Neuronal stem cell (in vitro differentiated cells): Measurements from ENCODE around the gene HDAC4.
A peak's percentile ranks its signal among the peaks of the same experiment; 100 is the strongest.

Experiments
- DNase-seq: peaks from one replicate; pipeline ENCODE4 v3.0.0-alpha.2; 2013; ENCODE audit warnings: low spot score
- H2AFZ ChIP-seq: one replicate; pipeline ENCODE4 v1.6.1; 2013; ENCODE audit warnings: mild to moderate bottlenecking, low read length, inconsistent platforms
- H2AK5ac ChIP-seq: 2 replicates; pipeline ENCODE4 v1.6.1; 2013; ENCODE audit warnings: low read depth, mild to moderate bottlenecking, inconsistent platforms, low read length, moderate library complexity, mixed read lengths
- H2BK120ac ChIP-seq: 2 replicates; pipeline ENCODE4 v1.6.1; 2013; ENCODE audit warnings: low read depth, mild to moderate bottlenecking, inconsistent platforms, low read length, moderate library complexity, mixed read lengths
- H2BK12ac ChIP-seq: one replicate; pipeline ENCODE4 v1.6.1; 2013; ENCODE audit warnings: low read length, inconsistent platforms
- H2BK15ac ChIP-seq: 2 replicates; pipeline ENCODE4 v1.6.1; 2013; ENCODE audit warnings: mild to moderate bottlenecking, low read length, inconsistent platforms, mixed read lengths
- H2BK5ac ChIP-seq: one replicate; pipeline ENCODE4 v1.6.1; 2013; ENCODE audit warnings: inconsistent platforms, mild to moderate bottlenecking, low read length, moderate library complexity
- H3K14ac ChIP-seq: one replicate; pipeline ENCODE4 v1.6.1; 2013; ENCODE audit warnings: low read length, inconsistent platforms
- H3K18ac ChIP-seq: 2 replicates; pipeline ENCODE4 v1.6.1; 2013; ENCODE audit warnings: low read length, inconsistent platforms
- H3K23ac ChIP-seq: 2 replicates; pipeline ENCODE4 v1.6.1; 2013; ENCODE audit warnings: low read depth, mild to moderate bottlenecking, mixed read lengths, low read length, inconsistent platforms; ENCODE audit not compliant: poor library complexity
- H3K27ac ChIP-seq: replicated peaks from 3 replicates; pipeline ENCODE4 v1.5.1; 2013; ENCODE audit warnings: low read length, inconsistent platforms
- H3K27me3 ChIP-seq, 3 experiments: 2 replicates each; pipeline ENCODE4 v1.6.1; 2013; ENCODE audit warnings: low read length in 3 of 3, mild to moderate bottlenecking in 2 of 3, inconsistent platforms in 1 of 3, low read depth in 1 of 3, mixed read lengths in 1 of 3, moderate library complexity in 1 of 3; ENCODE audit not compliant: control insufficient read depth in 3 of 3, insufficient read depth in 3 of 3
- H3K36me3 ChIP-seq, 2 donors: replicated peaks in 1 of 2; 2 replicates each; pipeline ENCODE4 v1.6.1; 2013; ENCODE audit warnings: low read length in 2 of 2; ENCODE audit not compliant: control insufficient read depth in 2 of 2, insufficient read depth in 2 of 2
- H3K4ac ChIP-seq: 2 replicates; pipeline ENCODE4 v1.6.1; 2013; ENCODE audit warnings: inconsistent platforms, mild to moderate bottlenecking, low read length, moderate library complexity
- H3K4me1 ChIP-seq, 2 donors: 1 replicate in 1 of 2; 2 replicates in 1 of 2; pipeline ENCODE4 v1.6.1; 2013; ENCODE audit warnings: low read length in 2 of 2, low read depth in 1 of 2; ENCODE audit not compliant: control insufficient read depth in 2 of 2, insufficient read depth in 1 of 2
- H3K4me2 ChIP-seq: one replicate; pipeline ENCODE4 v1.6.1; 2013; ENCODE audit warnings: mild to moderate bottlenecking, low read length, inconsistent platforms; ENCODE audit not compliant: insufficient read depth, poor library complexity, severe bottlenecking
- H3K4me3 ChIP-seq, 2 donors: 2 replicates each; pipeline ENCODE4 v1.5.1; 2013; ENCODE audit warnings: low read length in 2 of 2, mild to moderate bottlenecking in 2 of 2, inconsistent platforms in 1 of 2, moderate library complexity in 1 of 2
- H3K79me1 ChIP-seq: one replicate; pipeline ENCODE4 v1.6.1; 2013; ENCODE audit warnings: low read depth, mild to moderate bottlenecking, inconsistent platforms, low read length, moderate library complexity
- H3K9ac ChIP-seq: one replicate; pipeline ENCODE4 v1.6.1; 2013; ENCODE audit warnings: mild to moderate bottlenecking, low read depth, low read length, inconsistent platforms; ENCODE audit not compliant: poor library complexity
- H3K9me3 ChIP-seq, 2 donors: replicated peaks in 1 of 2; 2 replicates each; pipeline versions ENCODE3 to v1.6.1; 2013; ENCODE audit warnings: low read length in 2 of 2, mild to moderate bottlenecking in 2 of 2, inconsistent platforms in 1 of 2, low read depth in 1 of 2, mixed read lengths in 1 of 2, moderate library complexity in 1 of 2; ENCODE audit not compliant: control insufficient read depth in 2 of 2, insufficient read depth in 1 of 2
- H4K8ac ChIP-seq: one replicate; pipeline ENCODE4 v1.6.1; 2013; ENCODE audit warnings: low read depth, mild to moderate bottlenecking, inconsistent platforms, low read length, moderate library complexity
- H4K91ac ChIP-seq: one replicate; pipeline ENCODE4 v1.6.1; 2013; ENCODE audit warnings: low read length, low read depth, mild to moderate bottlenecking, inconsistent platforms; ENCODE audit not compliant: poor library complexity
- WGBS, 2 donors: extraction: QIAGEN DNeasy Blood & Tissue Kit; methylation state at CpG; one replicate each; pipeline ENCODE4 v1.1.7; 2013; ENCODE audit warnings: missing lambda C conversion rate in 2 of 2, mixed read lengths in 1 of 2; ENCODE audit not compliant: insufficient read length in 2 of 2, insufficient replicate concordance in 1 of 2; ENCODE audit errors: extremely low coverage in 2 of 2; 5-methylcytosine and 5-hydroxymethylcytosine counted together

Gene HDAC4

DNA sequence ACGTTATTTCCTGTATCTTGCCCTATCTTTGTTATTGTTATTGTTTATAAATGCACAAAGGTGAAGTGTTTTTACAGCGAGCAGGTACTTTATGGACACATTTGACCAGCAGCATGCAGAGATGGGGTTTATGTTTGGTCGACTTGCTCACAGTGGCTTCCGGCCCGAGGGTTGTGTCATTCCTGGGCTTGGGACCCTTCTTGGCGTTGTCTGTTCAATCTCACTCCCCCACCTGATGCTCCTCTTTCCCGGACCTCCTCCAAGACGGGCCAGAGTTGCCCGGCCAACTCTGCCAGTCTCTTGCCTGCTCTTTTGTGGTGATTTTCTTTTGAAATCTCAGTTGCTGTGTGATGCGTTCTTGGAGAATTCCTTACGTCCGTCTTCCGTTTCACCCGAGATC lies 399.0 kb downstream of the HDAC4 start:
- Histone ChIP-seq H2BK5ac (no peak overlapping the region), H3K27me3 (peaks cover 0 to 11% (median 0%) of the 10 kb centered on the region in 3 experiments), H3K9ac (no peak overlapping the region), H2BK15ac (no peak overlapping the region), H3K4ac (no peak overlapping the region), H2BK120ac (no peak overlapping the region), H3K4me2 (no peak overlapping the region), H3K4me1 (no peaks in the 10 kb centered on the region), H3K79me1 (no peaks in the 10 kb centered on the region), H3K27ac (no peak overlapping the region), H3K18ac (no peak overlapping the region), H3K4me3 (no peak overlapping the region), H3K14ac (no peak overlapping the region), H4K8ac (no peak overlapping the region), H3K23ac (no peak overlapping the region), H2AFZ (no peak overlapping the region), H3K9me3 (peaks cover 0 to 5% of the 10 kb centered on the region in 2 donors), H4K91ac (no peak overlapping the region), H3K36me3 (no peaks in the 10 kb centered on the region), H2AK5ac (no peak overlapping the region), H2BK12ac (no peak overlapping the region)
- DNase-seq: no peak
- WGBS, 2 donors: no CpG with 5 or more reads among the region's 14 CpGs

DNA sequence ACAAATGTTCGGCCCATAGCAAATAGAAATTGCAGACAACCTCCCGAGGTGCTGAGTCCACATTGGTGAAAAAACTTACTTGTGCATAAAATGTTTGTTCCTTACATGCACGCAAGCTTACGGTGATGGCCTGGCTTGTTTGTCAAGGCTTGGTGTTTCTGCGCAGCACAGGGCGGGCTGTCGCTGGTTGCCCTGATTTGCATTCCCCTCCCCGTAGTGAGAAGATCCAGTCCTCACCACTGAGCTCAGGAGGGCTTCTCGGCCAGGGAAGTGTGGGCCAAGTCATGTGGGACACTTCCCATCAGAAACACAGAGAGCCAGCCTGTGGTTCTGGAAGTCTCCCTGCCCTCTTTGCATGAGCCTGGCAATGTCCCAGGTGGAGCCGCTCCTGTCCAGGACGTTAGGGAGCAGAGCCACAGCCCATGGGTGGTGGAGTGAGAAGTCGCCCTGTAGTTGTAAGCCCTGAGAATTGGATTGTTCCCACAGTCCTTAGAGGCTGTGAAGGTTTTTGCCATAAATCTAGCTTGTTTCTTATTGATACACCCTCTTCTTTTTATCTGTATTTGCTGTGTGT lies 400.2 kb downstream of the HDAC4 start:
- WGBS, 2 donors: no CpG with 5 or more reads among the region's 12 CpGs
- no peak for DNase-seq
- H3K4me1 ChIP-seq: no peaks in the 10 kb centered on the region

DNA sequence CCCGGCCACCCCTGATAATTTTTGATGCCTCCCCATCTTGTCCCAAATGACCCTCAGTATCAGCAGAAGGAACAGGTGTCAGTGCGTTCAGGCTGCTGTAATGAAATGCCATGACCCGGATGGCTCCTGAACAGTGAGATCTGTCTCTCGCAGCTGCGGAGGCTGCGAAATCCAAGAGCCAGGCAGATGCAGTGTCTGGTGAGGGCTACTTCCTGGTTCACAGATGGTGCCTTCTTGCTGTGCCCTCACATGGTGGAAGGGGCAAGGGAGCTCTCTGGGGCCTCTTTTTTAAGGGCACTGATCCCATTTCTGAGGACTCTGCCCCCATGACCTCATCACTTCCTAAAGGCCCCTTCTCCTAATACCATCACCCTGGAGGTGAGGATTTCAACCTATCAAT lies 400.7 kb downstream of the HDAC4 start:
- Histone ChIP-seq H3K9me3 (peaks cover 0 to 3% of the 10 kb centered on the region in 2 donors), H2AK5ac (no peak overlapping the region), H3K4me1 (no peaks in the 10 kb centered on the region), H2BK5ac (no peak overlapping the region), H3K18ac (no peak overlapping the region), H3K4me3 (no peak overlapping the region), H2BK15ac (no peak overlapping the region), H3K23ac (no peak overlapping the region), H2BK12ac (no peak overlapping the region), H3K4ac (no peak overlapping the region), H3K27ac (no peak overlapping the region), H3K27me3 (peaks cover 0 to 8% (median 0%) of the 10 kb centered on the region in 3 experiments), H3K14ac (no peak overlapping the region), H4K8ac (no peak overlapping the region), H4K91ac (no peak overlapping the region), H3K9ac (no peak overlapping the region), H2BK120ac (no peak overlapping the region), H2AFZ (no peak overlapping the region), H3K36me3 (no peaks in the 10 kb centered on the region), H3K4me2 (no peak overlapping the region), H3K79me1 (no peaks in the 10 kb centered on the region)
- no CpG with 5 or more reads among the region's 6 CpGs for WGBS, 2 donors
- no peak for DNase-seq

More for the DNA sequence above, 400.2 kb downstream of the HDAC4 start:
- Histone ChIP-seq H3K14ac (no peak overlapping the region), H3K9me3 (peaks cover 0 to 3% of the 10 kb centered on the region in 2 donors), H3K18ac (no peak overlapping the region), H2BK15ac (no peak overlapping the region), H4K91ac (no peak overlapping the region), H2BK12ac (no peak overlapping the region), H3K4me3 (no peak overlapping the region), H2BK5ac (no peak overlapping the region), H3K9ac (no peak overlapping the region), H3K27ac (no peak overlapping the region), H2AK5ac (no peak overlapping the region), H2AFZ (no peak overlapping the region), H2BK120ac (no peak overlapping the region), H3K27me3 (peaks cover 0 to 10% (median 0%) of the 10 kb centered on the region in 3 experiments), H3K36me3 (no peaks in the 10 kb centered on the region), H3K4ac (no peak overlapping the region), H3K23ac (no peak overlapping the region), H4K8ac (no peak overlapping the region), H3K4me2 (no peak overlapping the region), H3K79me1 (no peaks in the 10 kb centered on the region)

DNA sequence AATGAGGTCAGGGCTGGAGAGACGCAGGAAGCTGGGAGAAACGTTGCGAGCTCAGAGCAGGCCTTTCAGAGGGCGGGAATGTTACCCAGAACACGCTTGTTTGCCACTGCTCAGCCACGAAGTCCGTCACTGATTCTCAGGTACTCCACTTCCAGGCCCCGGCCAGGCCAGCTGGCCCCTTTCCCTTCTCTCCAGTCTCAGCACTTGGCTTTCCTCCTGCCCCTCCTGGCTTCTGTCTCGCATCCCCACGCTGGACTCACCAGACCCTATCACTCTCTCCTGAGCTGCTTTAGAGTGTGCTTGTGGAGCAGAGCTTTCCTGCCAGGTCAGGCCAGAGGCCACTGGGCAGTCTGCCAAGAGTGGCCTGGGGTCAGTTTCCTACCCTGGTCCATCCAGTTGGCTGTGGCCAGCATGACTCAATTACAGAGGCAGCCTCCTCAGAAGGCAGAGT lies 401.5 kb downstream of the HDAC4 start:
- H3K27ac ChIP-seq: no peak overlapping the region
- no peak overlapping the region for H2AK5ac ChIP-seq
- no peaks in the 10 kb centered on the region for H3K4me1 ChIP-seq
- H2BK5ac ChIP-seq: no peak overlapping the region
- no peak overlapping the region for H2AFZ ChIP-seq
- no peak overlapping the region for H2BK120ac ChIP-seq
- peaks cover 0 to 8% (median 0%) of the 10 kb centered on the region in 3 experiments for H3K27me3 ChIP-seq
- no peak overlapping the region for H3K9ac ChIP-seq
- peaks cover 0 to 5% of the 10 kb centered on the region in 2 donors for H3K9me3 ChIP-seq
- H3K4me3 ChIP-seq: no peak overlapping the region
- H3K36me3 ChIP-seq: no peaks in the 10 kb centered on the region
- H3K18ac ChIP-seq: peak overlapping the region; percentile 58
- no peaks in the 10 kb centered on the region for H3K79me1 ChIP-seq
- no peak overlapping the region for H2BK15ac ChIP-seq
- no peak for DNase-seq
- H2BK12ac ChIP-seq: no peak overlapping the region
- no peak overlapping the region for H3K14ac ChIP-seq
- no peak overlapping the region for H4K8ac ChIP-seq
- H3K4me2 ChIP-seq: no peak overlapping the region
- no peak overlapping the region for H3K4ac ChIP-seq
- no peak overlapping the region for H4K91ac ChIP-seq
- no CpG with 5 or more reads among the region's 10 CpGs for WGBS, 2 donors
- H3K23ac ChIP-seq: no peak overlapping the region
